Body of pancreas (tissue), 4 donors: Measurements from ENCODE around the gene ABHD16A. TPM values are rescaled to one million over a fixed set of nuclear protein-coding genes. Genes with fewer than 3 reads are reported as not detected.

Source experiments
- ATAC-seq: fragments of 150-250 bp; one replicate; pipeline ENCODE4 v1.9.1; 2016
- DNase-seq, 4 donors: peaks; one replicate each; pipeline ENCODE4 v3.0.0-alpha.2; 2019
- H3K27ac ChIP-seq, 4 donors: fragments of 200-600 bp; sonication (generic); 1 replicate in 3 of 4; 2 replicates in 1 of 4; pipeline versions ENCODE4 v1.5.1 to v1.6.1; 2016 to 2019; ENCODE audit warnings: mild to moderate bottlenecking in 1 of 4, mixed read lengths in 1 of 4, moderate library complexity in 1 of 4
- H3K27me3 ChIP-seq, 2 donors: fragments of 200-600 bp; sonication (generic); one replicate each; pipeline ENCODE4 v1.6.0; 2016; ENCODE audit warnings: mild to moderate bottlenecking in 1 of 2
- H3K36me3 ChIP-seq, 2 donors: fragments of 200-600 bp; sonication (generic); replicated peaks in 1 of 2; 2 replicates each; pipeline ENCODE4 v1.5.1; 2016; ENCODE audit warnings: low read depth in 2 of 2; ENCODE audit not compliant: insufficient read depth in 1 of 2
- H3K4me1 ChIP-seq: fragments of 200-600 bp; sonication (generic); one replicate; pipeline ENCODE4 v1.6.0; 2016
- H3K4me3 ChIP-seq, 2 donors: fragments of 200-600 bp; sonication (generic); 1 replicate in 1 of 2; 2 replicates in 1 of 2; pipeline ENCODE4 v1.5.1; 2016 to 2019
- H3K9me3 ChIP-seq, 3 donors: fragments of 200-600 bp; sonication (generic); 1 replicate in 2 of 3; 2 replicates in 1 of 3; pipeline ENCODE4 v1.5.1; 2016
- POLR2A ChIP-seq, 3 donors: fragments of 450-650 bp; IDR thresholded peaks; one replicate each; pipeline ENCODE4 v1.6.1; 2016; ENCODE audit warnings: antibody characterized with exemption in 3 of 3, mild to moderate bottlenecking in 2 of 3
- WGBS, 2 donors: methylation state at CpG; one replicate each; pipeline ENCODE4 v1.1.5; 2017; 5-methylcytosine and 5-hydroxymethylcytosine counted together
- intact Hi-C: fragments of 100-400 bp; cut with DNase I; formaldehyde crosslinking; loops from one replicate; pipeline ENCODE4 v1.15.1; 2023
- total RNA-seq, 2 donors: library from RNA; depleted of rRNA; stranded (reverse); fragments of >200 nt; gene quantifications; one replicate each; pipeline ENCODE4 v1.1.0, GENCODE V29; 2016
- TF ChIP-seq, protein P1 (sequence below), 7 experiments: fragments of 450-650 bp in 4 of 7; fragments of 200-600 bp in 3 of 7; sonication (generic) in 3 of 7; IDR thresholded peaks; one replicate each; pipeline ENCODE4 v1.5.1; 2016 to 2019; ENCODE audit warnings: antibody characterized with exemption in 7 of 7

ABHD16A gene
- total RNA-seq, 2 donors from 2014 or later: 24.7 to 38.1 TPM

DNA sequence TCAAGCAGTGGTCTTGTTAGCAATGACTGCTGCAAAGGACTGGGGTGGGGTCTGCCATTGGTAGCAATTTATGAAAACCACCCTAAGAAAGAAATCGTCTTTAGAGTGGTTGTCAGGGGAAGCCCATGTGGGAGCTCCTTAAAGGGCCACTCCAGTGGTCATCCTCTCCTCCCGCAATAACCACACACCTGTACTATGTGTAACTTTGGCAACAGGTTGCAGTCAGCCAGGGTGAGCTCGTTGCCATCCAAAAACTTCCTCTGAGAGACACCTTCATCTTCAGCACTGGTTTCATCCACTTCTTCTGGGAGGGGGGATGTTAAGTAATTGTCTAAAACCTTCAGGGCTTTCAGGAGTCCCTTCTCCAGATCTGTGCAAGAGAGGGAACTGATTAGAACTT is 28.9 kb upstream of the ABHD16A start:
- no peak overlapping the region for H3K27ac ChIP-seq
- intact Hi-C loops: no loop called here

DNA sequence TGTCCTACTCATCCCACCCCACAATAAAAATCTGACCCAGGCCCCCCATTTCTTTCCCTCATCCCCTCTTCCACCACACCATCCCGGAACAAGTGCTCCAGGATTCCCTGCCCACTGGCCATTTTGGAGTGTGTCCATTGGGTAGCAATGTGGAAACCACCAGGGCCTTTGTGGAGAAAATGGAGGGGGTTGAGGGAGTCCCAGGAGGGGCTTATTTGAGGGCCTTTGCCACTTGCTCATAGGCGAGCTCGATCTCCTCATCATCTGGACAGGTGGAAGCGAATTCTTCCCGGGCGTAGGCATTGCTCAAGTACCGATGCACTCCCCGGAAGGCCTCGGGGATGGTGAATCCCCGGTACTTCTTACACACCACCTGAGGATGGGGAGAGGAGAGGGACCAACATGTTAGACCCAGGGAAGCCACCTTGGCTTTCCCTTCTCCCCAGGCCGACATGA is 27.5 kb upstream of the ABHD16A start:
- no peaks in the 10 kb centered on the region for H3K27me3 ChIP-seq
- 76 to 89% methylated on average over 10 to 11 of the region's 11 CpGs for WGBS, 2 donors
- TF ChIP-seq, protein P1, sequence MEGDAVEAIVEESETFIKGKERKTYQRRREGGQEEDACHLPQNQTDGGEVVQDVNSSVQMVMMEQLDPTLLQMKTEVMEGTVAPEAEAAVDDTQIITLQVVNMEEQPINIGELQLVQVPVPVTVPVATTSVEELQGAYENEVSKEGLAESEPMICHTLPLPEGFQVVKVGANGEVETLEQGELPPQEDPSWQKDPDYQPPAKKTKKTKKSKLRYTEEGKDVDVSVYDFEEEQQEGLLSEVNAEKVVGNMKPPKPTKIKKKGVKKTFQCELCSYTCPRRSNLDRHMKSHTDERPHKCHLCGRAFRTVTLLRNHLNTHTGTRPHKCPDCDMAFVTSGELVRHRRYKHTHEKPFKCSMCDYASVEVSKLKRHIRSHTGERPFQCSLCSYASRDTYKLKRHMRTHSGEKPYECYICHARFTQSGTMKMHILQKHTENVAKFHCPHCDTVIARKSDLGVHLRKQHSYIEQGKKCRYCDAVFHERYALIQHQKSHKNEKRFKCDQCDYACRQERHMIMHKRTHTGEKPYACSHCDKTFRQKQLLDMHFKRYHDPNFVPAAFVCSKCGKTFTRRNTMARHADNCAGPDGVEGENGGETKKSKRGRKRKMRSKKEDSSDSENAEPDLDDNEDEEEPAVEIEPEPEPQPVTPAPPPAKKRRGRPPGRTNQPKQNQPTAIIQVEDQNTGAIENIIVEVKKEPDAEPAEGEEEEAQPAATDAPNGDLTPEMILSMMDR (IDR thresholded peaks at IDR 0.05): no peak
- TF ChIP-seq POLR2A (IDR thresholded peaks at IDR 0.05): no peak
- intact Hi-C loops: no loop called here
- DNase-seq (no peak), ATAC-seq (no peak)
- peak overlapping the region in 1 of 4 donors; percentile 93 for H3K27ac ChIP-seq
- no peak overlapping the region for H3K4me3 ChIP-seq
- H3K9me3 ChIP-seq: no peaks in the 10 kb centered on the region
- H3K36me3 ChIP-seq: peaks cover 9 to 14% of the 10 kb centered on the region in 2 donors
- H3K4me1 ChIP-seq: peaks cover 46% of the 10 kb centered on the region

More for the DNA sequence above, 28.9 kb upstream of the ABHD16A start:
- peaks cover 53% of the 10 kb centered on the region for H3K4me1 ChIP-seq
- no peak for ATAC-seq
- 47 to 61% methylated on average over 3 of the region's 3 CpGs for WGBS, 2 donors
- H3K9me3 ChIP-seq: no peaks in the 10 kb centered on the region
- no peak overlapping the region for H3K4me3 ChIP-seq
- no peaks in the 10 kb centered on the region for H3K27me3 ChIP-seq
- no peak for DNase-seq
- TF ChIP-seq, protein P1 (IDR thresholded peaks at IDR 0.05): no peak
- no peak for TF ChIP-seq POLR2A (IDR thresholded peaks at IDR 0.05)
- peaks cover 9 to 14% of the 10 kb centered on the region in 2 donors for H3K36me3 ChIP-seq

DNA sequence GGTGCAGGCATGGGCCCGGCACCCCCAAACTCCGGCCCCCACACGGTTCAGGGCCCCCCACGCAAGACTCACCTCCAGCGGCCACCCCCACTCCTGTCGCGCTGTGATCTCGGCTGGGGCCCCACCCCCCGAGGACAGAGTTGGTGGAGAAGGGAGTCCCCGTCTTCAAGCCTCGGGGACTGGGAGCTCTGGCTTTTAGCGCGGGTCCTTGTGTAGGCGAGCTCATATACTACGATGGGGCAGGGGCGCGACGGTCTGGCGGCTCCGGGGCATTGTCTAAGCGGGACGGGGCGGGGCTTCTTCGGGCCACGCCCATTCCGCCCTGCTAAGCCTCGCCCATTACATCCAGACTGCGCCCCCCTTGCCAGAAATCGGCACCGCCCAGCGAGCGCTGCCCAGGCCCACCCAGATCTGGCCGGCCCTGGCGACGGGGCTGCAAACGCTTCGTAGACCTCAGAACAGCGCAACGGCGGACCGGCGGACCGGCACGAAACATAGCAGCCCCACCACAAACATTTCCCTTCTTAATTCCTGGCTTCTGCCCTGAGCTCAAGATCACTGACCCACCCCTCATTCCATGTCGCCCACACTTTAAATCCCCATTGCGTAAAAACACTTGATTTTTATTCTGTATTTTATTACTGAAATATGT is 27.0 kb upstream of the ABHD16A start:
- peaks cover 42% of the 10 kb centered on the region for H3K4me1 ChIP-seq

DNA sequence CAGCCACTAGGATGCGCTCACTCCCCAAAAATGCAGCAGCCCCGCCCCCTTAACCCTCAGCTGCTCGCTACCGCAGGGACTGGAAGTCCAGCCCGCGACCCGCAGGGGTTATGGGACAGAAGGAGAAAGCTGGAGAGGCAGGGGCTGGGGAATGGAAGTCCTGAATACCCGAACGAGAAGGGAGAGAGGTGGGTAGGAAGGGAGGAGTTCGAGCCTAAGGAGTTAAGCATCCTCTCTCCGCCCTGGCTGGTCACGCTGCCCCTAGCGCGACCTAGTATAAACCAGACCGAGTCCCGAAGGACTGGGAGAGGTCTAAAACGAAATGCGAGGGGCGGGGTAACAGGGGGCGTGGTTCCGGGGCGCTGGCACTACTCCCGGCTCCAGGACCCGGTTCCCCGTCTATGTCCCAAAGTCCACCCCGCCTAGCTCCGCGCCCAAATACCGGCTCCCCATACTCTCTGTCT is 26.4 kb upstream of the ABHD16A start:
- peak in 2 of 3 donors; percentile 67 to 68 for TF ChIP-seq POLR2A (IDR thresholded peaks at IDR 0.05)
- TF ChIP-seq, protein P1 (IDR thresholded peaks at IDR 0.05): peak in 3 of 7 experiments; percentile 48 to 71 (median 64)
- H3K4me1 ChIP-seq: peaks cover 36% of the 10 kb centered on the region
- H3K4me3 ChIP-seq: peak overlapping the region; percentile 62 to 75
- peak; percentile 83 to 89 (median 86) for DNase-seq
- H3K36me3 ChIP-seq: peaks cover 9 to 14% of the 10 kb centered on the region in 2 donors
- H3K9me3 ChIP-seq: no peaks in the 10 kb centered on the region
- peak; percentile 81 for ATAC-seq
- peak overlapping the region; percentile 71 to 93 (median 83) for H3K27ac ChIP-seq
- 0 to 1% methylated on average over 24 to 26 of the region's 29 CpGs for WGBS, 2 donors
- intact Hi-C loops: no loop called here
- H3K27me3 ChIP-seq: no peaks in the 10 kb centered on the region

More for the DNA sequence above, 27.0 kb upstream of the ABHD16A start:
- WGBS, 2 donors: 11 to 16% methylated on average over 8 to 46 of the region's 46 CpGs
- TF ChIP-seq, protein P1 (IDR thresholded peaks at IDR 0.05): no peak
- TF ChIP-seq POLR2A (IDR thresholded peaks at IDR 0.05): peak in 2 of 3 donors; percentile 36 to 48
- intact Hi-C loops: no loop called here
- DNase-seq (peak; percentile 68 to 82 (median 74)), ATAC-seq (peak; percentile 56)
- peak overlapping the region; percentile 62 to 75 for H3K4me3 ChIP-seq
- H3K27me3 ChIP-seq: no peaks in the 10 kb centered on the region
- H3K36me3 ChIP-seq: peaks cover 9 to 14% of the 10 kb centered on the region in 2 donors
- peak overlapping the region; percentile 71 to 93 (median 83) for H3K27ac ChIP-seq
- no peaks in the 10 kb centered on the region for H3K9me3 ChIP-seq
